Measurements from ENCODE around the gene SREK1.

- TF ChIP-seq CTCF (IDR thresholded peaks at IDR 0.05) = no peak
- TF ChIP-seq ZNF263 (CRISPR knock-in tag; IDR thresholded peaks at IDR 0.05; ENCODE audit: low read depth) = no peak
- no peak for TF ChIP-seq ZNF121 (CRISPR knock-in tag; IDR thresholded peaks at IDR 0.05)
- TF ChIP-seq ZNF219 (CRISPR knock-in tag; IDR thresholded peaks at IDR 0.05; ENCODE audit: borderline replicate concordance) = no peak
- TF ChIP-seq USF2 (CRISPR knock-in tag; IDR thresholded peaks at IDR 0.05) = no peak
- no peak for TF ChIP-seq RELA (CRISPR knock-in tag; IDR thresholded peaks at IDR 0.05; ENCODE audit: borderline replicate concordance)
- no peak for TF ChIP-seq HMGXB4 (CRISPR knock-in tag; IDR thresholded peaks at IDR 0.05)
- TF ChIP-seq CBFB (CRISPR knock-in tag; IDR thresholded peaks at IDR 0.05; ENCODE audit: low read depth) = no peak
- no peak for TF ChIP-seq GABPB1 (CRISPR knock-in tag; IDR thresholded peaks at IDR 0.05)
- no peak for TF ChIP-seq FOXJ3 (CRISPR knock-in tag; IDR thresholded peaks at IDR 0.05; ENCODE audit: borderline replicate concordance)
- TF ChIP-seq PREB (CRISPR knock-in tag; IDR thresholded peaks at IDR 0.05; ENCODE audit: borderline replicate concordance) = no peak
These were observed 5.8 kb downstream of the SREK1 start for GRCh38 chr5:66149950-66150349.
